NCI-H526 (cell line): Measurements from ENCODE around the gene FNDC3A.
"Not testable (repeated sequence)": the region's sequence is repeated elsewhere in the genome, so short reads cannot be mapped to it uniquely, and the experiment has no call there.

Experiments
- DNase-seq, 2 experiments: peaks; one replicate each; lab custom pipeline; 2025; lab: John Stamatoyannopoulos, UW

The FNDC3A gene

DNA sequence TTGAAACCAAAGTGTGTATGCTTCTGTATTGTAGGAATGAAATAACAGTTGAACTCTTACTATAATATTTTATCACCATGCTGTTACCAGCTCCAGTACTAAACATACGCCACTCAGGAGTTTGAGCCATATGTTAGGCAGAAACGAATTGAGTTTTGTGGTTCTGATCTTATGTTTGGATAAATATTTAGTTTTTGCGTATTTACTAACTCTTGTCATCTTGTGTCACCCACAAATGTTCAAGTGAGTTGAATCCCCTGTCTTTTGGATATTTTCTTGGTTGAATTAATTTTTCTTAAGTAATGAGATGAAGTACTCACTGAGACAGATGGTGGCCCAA, 1.5 kb downstream of the FNDC3A start:
- DNase-seq = peak; percentile 36 to 52

DNA sequence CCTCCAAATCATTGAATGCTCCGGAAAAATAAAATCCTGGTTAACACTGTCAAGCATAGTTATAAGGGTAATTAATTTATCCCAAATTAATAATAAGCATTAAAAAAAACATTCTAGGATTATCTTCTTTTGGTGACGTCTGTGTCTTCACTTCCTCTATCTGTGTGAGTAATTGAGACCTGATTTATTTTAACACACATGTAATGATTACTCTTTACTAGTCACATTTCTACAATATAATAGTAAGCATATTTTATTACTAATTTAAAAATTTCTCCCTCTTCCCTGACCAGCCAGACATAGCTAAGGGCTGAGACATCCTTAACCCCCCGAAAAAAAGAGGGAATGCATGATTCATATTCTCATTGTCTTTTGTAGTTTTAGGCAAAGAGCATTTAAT, 2.3 kb downstream of the FNDC3A start:
- no peak for DNase-seq

GRCh38 chr13:48978942-48979601, 3.4 kb downstream of the FNDC3A start:
- no peak for DNase-seq

- no peak for DNase-seq
Measured at GRCh38 chr13:48979892-48980291, 4.2 kb downstream of the FNDC3A start.

GRCh38 chr13:48983331-48983730, 7.6 kb downstream of the FNDC3A start:
- no peak for DNase-seq

DNA sequence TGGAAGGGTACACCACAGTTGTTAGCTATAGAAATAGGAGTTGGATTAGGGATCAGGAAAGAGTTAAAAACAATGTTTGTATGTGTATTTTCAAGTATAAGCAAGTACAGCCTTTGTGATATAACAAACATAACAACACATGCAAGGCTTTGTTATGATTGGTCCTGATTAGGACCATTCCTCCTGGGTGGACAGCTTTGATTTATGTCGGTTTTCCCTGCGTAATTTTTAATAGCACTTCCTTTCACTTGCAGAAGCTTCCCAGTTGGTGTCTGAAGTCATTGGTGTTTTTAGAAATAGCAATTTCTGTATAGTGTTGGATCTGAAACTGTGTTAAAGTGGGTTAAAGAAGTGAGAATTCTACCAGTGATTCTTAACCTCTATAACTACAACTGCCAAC, 10.0 kb downstream of the FNDC3A start:
- DNase-seq = no peak

DNA sequence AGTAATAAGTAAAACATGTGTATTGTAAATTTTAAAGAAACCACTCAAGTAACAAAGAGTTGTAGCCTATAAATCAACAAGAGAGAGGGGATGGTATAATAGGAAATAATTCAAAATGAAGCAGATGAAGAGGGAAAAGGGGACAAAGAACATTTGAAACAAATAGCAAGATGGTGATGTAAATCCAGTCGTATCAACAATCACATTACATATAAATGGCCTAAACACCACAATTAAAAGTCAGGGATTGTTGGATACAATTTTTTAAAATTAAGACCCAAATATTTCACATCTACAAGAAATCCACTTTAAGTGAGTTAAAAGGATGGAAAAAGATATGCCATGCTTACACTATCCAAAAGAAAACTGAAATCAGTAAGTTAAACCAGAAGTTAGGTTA, 15.2 kb downstream of the FNDC3A start:
- DNase-seq = no peak

- no peak for DNase-seq
Measured at GRCh38 chr13:48993150-48993549, 17.4 kb downstream of the FNDC3A start.

DNA sequence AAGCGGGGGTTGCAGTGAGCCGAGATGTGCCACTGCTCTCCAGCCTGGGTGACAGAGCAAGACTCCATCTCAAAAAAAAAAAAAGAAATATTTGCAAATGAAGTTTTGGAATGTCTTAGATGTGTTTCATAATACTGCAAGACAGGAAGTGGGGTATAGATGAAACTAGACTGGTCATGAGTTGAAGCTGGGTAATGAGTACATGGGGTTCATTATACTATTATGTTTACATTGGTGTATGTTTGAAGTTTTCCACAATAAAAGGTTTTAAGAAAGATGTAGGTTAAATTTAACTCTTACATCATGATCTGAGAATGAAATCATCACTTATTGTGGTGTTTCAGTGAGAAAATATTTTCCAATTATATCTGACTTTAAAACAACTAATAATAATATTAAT, 19.0 kb downstream of the FNDC3A start:
- no peak for DNase-seq

- DNase-seq = no peak
Measured at GRCh38 chr13:48998641-48999292, 23.1 kb downstream of the FNDC3A start.

GRCh38 chr13:49000247-49000646, 24.5 kb downstream of the FNDC3A start:
- DNase-seq = no peak

- DNase-seq = not testable (repeated sequence)
Measured at GRCh38 chr13:49018986-49019635, 43.4 kb downstream of the FNDC3A start.

GRCh38 chr13:49020328-49020727, 44.6 kb downstream of the FNDC3A start:
- DNase-seq = no peak

DNA sequence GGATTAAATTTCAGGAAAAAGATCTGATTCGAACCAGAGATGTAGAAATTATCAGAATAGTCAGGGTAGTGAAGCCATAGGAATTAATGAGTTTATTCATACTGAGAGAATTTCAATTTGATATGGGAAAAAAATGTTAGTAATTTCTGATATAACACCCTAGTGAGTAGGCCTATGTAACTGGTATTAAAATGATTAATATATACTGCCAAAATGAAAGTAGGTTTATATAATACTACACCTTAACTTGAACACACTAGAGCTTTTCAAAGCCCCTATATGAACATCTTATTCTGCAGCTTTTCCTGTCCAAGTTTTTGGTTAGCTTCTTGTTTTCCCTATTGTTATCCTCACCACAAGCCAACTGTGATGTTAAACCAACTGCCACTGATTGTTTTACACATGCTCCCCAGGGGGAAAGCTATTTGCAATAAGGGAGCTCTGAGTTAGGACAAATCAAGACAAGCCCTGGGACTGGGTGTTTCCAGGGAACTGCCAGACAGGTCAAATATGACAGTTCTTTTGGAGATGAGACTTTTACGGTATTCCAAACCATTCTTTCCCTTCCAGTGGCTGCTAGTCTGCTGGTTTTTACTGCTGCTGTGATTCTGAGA, 45.3 kb downstream of the FNDC3A start:
- no peak for DNase-seq

DNA sequence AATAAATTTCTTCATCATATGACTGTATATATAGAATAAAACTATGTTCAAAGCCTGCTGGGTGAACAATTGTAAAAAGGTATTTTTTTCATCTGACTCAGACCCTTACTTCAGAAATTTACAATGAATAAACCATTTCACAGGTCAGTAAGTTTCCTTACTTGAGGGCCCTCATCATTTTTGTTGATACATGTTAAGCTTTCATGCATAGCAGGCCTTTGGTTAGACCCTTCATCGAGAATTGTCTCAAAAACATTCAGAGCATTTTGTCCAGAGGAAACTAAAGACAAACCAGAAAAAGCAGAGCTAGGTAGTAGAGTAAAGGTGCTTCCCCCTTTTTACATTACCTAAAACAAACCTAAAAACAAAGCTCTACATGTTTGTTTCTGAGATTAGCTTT, 46.2 kb downstream of the FNDC3A start:
- no peak for DNase-seq

GRCh38 chr13:49022472-49023144, 46.9 kb downstream of the FNDC3A start:
- DNase-seq = no peak

GRCh38 chr13:49023431-49023830, 47.7 kb downstream of the FNDC3A start:
- DNase-seq = no peak

- no peak for DNase-seq
Measured at GRCh38 chr13:49026851-49027250, 51.1 kb downstream of the FNDC3A start.

GRCh38 chr13:49029570-49029969, 53.9 kb downstream of the FNDC3A start:
- no peak for DNase-seq

GRCh38 chr13:49030213-49030612, 54.5 kb downstream of the FNDC3A start:
- DNase-seq = no peak

GRCh38 chr13:49040872-49041271, 65.2 kb downstream of the FNDC3A start:
- DNase-seq = no peak

- no peak for DNase-seq
Measured at GRCh38 chr13:49042476-49042875, 66.8 kb downstream of the FNDC3A start.

GRCh38 chr13:49044008-49044407, 68.3 kb downstream of the FNDC3A start:
- no peak for DNase-seq
